GM18868 (cell line): Measurements from ENCODE around the gene ACBD6.

ENCODE experiments used
- ATAC-seq: cut with Tn5 transposase; IDR thresholded peaks from one replicate; pipeline ENCODE4 v1.9.1; 2021; ENCODE audit warnings: mild to moderate bottlenecking, moderate library complexity; ENCODE audit not compliant: unreplicated experiment

Gene ACBD6

DNA sequence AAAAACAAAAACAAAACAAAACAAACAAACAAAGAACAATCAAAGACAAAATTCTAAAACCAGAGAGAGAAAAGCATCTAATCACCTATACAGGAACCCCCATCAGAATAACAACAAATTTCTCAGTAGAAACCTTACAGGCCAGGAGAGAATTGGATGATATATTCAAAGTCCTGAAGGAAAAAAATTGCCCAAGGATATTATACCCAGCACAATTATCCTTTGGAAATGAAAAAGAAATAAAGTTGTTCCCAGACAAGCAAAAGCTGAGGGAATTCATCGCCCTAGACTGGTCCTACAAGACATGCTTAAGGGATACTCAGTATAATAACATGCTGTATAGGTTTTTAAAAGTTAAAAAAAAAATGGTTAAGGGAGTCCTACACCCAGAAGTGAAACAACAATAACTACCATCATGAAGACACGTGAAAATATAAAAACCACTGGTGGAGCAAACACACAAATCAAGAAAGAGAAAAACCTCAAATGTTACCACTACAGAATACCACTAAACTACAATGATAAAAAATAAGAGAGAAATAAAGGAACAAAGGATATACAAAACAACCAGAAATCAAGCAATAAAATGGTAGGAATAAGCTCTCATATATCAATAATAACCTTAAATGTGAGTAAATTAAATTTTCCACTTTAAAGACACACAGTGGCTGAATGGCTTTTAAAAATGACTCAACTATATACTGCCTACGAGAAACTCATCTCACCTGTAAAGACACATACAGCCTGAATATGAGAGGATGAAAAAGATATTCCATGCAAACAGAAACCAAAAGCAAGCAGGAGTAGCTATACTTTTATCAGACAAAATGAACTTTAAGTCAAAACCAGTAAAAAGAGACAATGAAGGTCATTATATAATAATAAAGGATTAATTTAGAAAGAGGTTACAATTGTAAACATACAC lies 121.9 kb downstream of the ACBD6 start:
- no peak for ATAC-seq

GRCh38 chr1:180376800-180377199 lies 125.6 kb downstream of the ACBD6 start:
- ATAC-seq = no peak

DNA sequence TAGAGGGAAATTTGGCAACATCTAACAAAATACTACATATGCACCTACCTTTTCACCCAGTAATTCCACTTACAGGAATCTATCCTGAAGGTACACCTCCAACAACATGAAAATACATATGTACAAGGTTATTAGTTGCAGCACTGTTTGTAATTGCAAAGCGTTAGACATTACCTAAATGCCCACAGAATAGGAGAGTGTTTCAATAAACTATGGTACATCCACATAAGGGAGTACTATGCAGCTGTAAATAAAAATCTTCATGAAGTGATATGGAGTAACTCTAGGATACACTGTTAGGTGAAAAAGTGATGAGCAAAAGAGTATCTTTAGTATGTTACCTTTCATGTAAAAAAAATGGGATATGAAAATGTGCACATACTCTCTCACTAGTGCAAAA lies 126.1 kb downstream of the ACBD6 start:
- ATAC-seq = no peak

DNA sequence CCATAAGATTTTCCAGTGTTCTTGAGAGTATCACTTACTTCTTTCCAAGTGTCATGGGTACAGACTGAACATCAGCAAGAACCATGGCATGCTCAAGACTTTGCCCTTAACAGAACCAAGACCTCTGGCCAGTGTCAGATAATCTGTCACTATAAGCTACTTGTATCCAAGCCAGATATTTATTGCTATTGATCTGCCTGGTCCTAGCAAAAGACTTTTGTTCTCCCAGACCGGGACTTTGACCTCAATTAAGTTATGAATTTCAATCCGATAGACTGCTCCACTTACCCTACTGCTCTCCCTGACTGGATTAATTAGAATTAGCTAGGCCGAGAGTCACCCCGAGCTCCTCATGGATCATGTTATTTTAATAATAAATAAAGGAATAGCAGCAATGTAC lies 129.6 kb downstream of the ACBD6 start:
- no peak for ATAC-seq

DNA sequence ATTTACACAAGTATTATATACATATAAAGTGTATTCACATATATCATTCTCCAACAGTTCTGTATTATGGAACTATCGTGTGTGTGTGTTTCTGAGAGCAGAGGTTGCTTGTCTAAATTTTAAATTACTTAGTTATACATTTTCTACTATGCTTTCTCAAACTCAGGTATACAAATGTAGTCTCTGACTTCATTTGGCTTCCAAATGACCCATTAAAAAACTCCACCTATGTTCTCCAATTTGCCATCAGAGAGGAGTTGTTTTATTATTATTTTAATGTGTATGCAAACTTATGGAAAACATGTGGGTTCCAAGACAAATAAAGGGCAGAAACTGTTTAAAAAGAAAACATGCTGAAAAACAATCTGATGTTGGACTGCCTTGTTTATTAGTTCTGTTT lies 131.8 kb downstream of the ACBD6 start:
- ATAC-seq = no peak

GRCh38 chr1:180370188-180370587 lies 132.2 kb downstream of the ACBD6 start:
- ATAC-seq = no peak

DNA sequence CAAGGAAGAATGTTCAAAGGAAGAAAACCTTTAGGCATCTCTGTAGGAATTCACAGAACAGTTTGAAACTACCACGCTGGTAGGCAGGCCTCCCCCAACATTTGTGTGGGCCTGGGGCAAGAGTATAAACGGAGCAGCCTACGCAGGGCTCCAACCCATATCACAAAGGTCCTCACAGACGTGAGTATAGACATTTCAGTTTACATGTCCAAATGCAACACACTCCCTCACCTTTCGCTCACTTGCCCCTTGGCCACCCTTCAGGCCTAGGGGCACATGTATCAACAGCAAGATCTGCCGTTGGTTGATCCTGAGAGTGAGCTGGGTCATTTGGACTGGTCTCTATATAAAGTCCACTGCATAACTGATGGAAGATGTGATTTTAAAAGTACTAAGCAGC lies 133.3 kb downstream of the ACBD6 start:
- ATAC-seq = no peak

DNA sequence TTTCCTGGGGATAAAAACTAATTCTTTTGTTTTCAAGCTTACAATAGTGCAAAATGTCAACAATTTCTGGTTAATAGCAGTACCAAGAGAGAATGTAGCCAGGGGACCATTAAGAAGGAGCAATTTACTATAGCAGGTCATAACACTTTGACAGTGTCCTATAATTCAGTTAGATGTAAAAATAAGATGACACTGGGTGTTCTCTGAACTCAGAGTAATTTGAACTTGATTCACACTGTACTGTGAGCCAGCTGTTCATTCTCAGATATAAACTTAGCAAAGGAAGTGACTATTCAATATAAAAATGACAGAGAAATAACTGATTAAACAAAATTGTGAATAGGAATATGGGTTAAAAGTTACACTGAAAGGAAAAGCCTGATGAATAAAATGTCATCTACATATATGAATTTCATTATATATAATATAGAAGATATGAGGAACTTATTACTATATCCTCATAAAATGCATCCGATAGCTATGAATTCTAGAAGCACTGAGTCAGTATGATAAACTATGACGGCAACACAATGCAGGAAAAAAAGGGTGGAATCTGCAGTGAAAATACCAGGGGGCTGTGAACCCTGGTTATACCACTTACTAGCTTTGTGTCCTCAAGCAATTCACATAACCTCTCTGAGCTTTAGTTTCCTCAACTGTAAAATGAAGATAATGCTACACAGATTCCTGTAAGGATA lies 135.9 kb downstream of the ACBD6 start:
- no peak for ATAC-seq

DNA sequence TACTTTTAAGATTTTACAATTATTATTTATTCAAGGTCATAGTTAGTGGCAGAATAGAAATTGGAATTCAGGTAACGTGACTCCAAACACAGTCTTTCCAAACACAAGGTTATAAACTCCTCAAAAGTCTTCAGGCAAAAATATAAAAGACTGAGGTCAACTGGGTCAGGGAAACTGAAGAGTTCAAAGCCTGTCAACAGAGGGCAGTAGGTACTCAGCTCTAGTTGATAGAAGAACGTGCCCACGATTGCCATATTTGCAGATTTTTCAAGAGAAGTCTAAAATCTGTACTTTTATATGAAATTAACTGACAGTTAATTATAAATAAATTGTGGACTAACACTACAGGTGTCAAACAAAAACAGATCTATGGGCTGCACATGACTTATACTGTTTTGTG lies 137.3 kb downstream of the ACBD6 start:
- ATAC-seq = no peak

- ATAC-seq = no peak
These were observed 139.0 kb downstream of the ACBD6 start for GRCh38 chr1:180363246-180363995.

GRCh38 chr1:180360333-180361075 lies 141.9 kb downstream of the ACBD6 start:
- no peak for ATAC-seq

GRCh38 chr1:180358649-180359048 lies 143.7 kb downstream of the ACBD6 start:
- ATAC-seq = no peak

- no peak for ATAC-seq
These were observed 148.4 kb downstream of the ACBD6 start for GRCh38 chr1:180353945-180354344.

GRCh38 chr1:180352588-180352987 lies 149.8 kb downstream of the ACBD6 start:
- ATAC-seq = no peak

DNA sequence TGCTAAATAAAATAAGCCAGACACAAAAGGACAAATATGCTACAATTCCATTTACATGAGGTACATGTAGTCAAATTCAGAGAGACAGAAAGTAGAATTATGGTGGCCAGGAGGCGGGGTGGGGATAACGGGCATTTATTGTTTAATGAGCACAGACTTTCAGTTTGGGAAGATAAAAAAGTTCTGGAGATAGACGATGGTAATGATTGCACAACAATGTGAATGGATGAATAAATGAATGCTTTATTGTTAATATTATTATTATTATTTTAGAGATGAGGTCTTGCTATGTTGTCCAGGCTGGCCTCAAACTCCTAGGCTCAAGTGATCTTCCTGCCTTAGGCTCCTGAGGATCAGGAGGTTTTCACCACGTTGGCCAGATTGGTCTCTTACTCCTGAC lies 150.4 kb downstream of the ACBD6 start:
- ATAC-seq = no peak

DNA sequence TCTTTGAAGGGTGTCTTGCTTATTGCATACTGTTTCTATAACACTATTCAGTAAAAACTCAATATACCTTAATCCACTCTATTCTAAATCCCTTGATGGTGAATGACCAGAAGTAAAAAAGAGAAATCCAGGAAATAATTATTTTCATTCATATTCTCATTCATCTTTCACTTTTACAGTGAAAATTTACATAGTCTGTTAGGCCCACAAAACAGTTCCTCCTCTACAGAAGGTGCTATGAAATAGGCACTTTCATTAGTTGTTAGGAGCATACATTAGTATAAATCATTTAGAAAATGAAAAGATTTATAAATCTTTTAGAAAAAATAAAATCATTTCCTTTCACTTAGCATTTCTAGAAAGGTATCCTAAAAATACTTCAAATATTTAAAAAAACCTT lies 157.2 kb downstream of the ACBD6 start:
- no peak for ATAC-seq

DNA sequence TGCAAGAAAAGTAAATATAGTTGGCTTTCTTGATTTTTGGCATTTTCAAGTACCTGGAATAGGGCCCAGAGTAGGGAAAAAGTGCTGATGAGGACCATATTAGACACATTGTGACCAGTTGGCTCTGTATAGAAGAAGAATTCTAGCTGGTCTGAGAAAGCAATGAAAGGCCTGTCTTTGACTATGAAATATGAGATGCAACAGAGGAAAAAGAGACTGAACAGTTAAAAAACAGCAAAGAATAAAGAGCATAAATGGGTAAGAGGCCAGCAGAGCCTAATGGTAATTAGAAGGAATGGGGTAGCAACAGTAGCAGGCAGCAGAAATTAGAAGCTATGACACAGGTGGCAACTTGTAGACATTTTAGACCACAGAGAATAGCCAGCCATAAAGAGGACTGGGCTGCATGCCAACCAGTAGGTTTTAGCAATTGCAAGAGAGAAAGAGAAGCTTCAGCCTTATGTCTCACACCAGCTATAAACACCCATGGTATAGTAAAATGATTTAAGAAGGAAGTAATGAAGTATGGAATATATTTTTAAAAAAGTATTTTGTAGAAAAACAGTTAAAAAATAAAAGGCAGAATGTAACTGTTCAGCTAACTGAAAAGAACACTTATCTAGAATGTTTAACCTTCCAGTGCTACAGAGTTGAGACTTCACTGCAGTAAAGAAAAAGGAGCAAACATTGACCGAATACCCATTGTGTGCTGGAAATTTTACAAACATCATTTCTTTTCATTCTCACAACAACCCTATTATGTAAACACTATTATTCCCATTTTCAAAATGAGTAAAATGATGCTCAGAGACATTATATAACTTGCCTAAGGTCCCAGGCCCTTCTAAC lies 158.2 kb downstream of the ACBD6 start:
- ATAC-seq = peak; percentile 92

DNA sequence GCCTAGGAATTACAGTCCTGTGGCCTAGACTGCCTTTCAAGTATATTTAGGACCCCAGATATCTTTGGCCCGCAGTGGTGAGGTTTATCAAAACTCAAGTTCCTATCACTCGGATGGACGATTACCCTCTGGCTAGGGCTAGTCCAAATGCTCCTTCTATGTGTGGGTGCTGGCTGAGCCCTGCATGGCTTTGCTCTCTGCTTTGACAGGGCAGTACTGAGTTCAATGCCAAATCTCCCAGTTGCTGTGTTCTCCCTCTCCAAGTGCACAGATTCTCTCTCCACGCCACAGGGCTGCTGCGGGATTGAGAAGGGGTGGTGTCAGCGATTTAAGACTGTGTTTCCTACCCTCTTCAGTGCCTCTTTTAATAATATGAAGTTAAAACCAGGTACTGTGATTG lies 175.3 kb downstream of the ACBD6 start:
- no peak for ATAC-seq

DNA sequence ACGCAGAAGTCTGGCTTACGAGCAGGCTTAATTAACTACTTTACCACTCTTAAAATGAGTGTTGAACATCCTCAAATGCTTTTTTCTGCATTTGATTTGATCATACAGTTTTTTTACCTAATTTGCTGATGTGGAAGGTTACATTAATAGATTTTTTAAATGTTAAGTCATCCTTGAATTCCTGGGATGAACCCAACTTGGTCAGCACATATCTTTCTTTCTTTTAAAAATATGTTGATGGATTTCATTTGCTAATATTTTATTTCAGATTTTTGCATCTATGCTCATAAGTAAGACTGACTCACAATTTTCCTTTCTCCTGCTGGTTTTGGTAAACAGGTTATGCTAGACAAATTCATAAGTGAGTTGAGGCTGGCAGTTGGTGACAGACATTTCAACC lies 189.5 kb downstream of the ACBD6 start:
- ATAC-seq = no peak
